NCI-H526 (cell line): ENCODE measurements around the gene EPB42.
A peak's percentile ranks its signal among the peaks of the same experiment; 100 is the strongest.
"Not testable (repeated sequence)": the region's sequence is repeated elsewhere in the genome, so short reads cannot be mapped to it uniquely, and the experiment has no call there.

Source experiments
- DNase-seq, 2 experiments: peaks; one replicate each; lab custom pipeline; 2025; lab: John Stamatoyannopoulos, UW

EPB42 gene

GRCh38 chr15:43241100-43241499 is 20.3 kb upstream of the EPB42 start:
- no peak for DNase-seq

GRCh38 chr15:43239732-43240491 is 19.1 kb upstream of the EPB42 start:
- no peak for DNase-seq

GRCh38 chr15:43238671-43239131 is 17.9 kb upstream of the EPB42 start:
- DNase-seq = no peak

- no peak for DNase-seq
Observed at GRCh38 chr15:43237842-43238470, 17.1 kb upstream of the EPB42 start.

GRCh38 chr15:43235536-43235935 is 14.7 kb upstream of the EPB42 start:
- no peak for DNase-seq

- no peak for DNase-seq
Observed at GRCh38 chr15:43232289-43232874, 11.6 kb upstream of the EPB42 start.

- no peak for DNase-seq
Observed at GRCh38 chr15:43230640-43231115, 9.9 kb upstream of the EPB42 start.

GRCh38 chr15:43229977-43230376 is 9.2 kb upstream of the EPB42 start:
- DNase-seq = no peak

- DNase-seq = no peak
Observed at GRCh38 chr15:43226436-43227305, 5.9 kb upstream of the EPB42 start.

GRCh38 chr15:43225950-43226255 is 5.1 kb upstream of the EPB42 start:
- DNase-seq = not testable (repeated sequence)

GRCh38 chr15:43225201-43225949 is 4.6 kb upstream of the EPB42 start:
- peak; percentile 21 to 76 for DNase-seq

- no peak for DNase-seq
Observed at GRCh38 chr15:43221422-43221821, 604 bp upstream of the EPB42 start.

- no peak for DNase-seq
Observed at GRCh38 chr15:43219929-43220928, 589 bp downstream of the EPB42 start.

- peak in 1 of 2 experiments; percentile 15 for DNase-seq
Observed at GRCh38 chr15:43218908-43219706, 1.7 kb downstream of the EPB42 start.

GRCh38 chr15:43215961-43216360 is 4.9 kb downstream of the EPB42 start:
- DNase-seq = no peak

- DNase-seq = no peak
Observed at GRCh38 chr15:43214592-43215295, 6.1 kb downstream of the EPB42 start.

- DNase-seq = no peak
Observed at GRCh38 chr15:43214169-43214568, 6.6 kb downstream of the EPB42 start.

GRCh38 chr15:43213466-43213865 is 7.4 kb downstream of the EPB42 start:
- DNase-seq = no peak

- no peak for DNase-seq
Observed at GRCh38 chr15:43212951-43213350, 7.9 kb downstream of the EPB42 start.
